ENCODE data around the gene ZMYM2.
"Not testable (repeated sequence)": the region's sequence is repeated elsewhere in the genome, so short reads cannot be mapped to it uniquely, and the experiment has no call there.

The ZMYM2 gene

GRCh38 chr13:19958155-19959111 lies at the start of gene ZMYM2:
ZMYM2 (plus strand) TSS chr13:19958727; CDS start chr13:19993073, 34,346 bp downstream.
- DNase-seq: peak; percentile 97

GRCh38 chr13:19910336-19911072 lies 48.0 kb upstream of the ZMYM2 start:
- no peak for DNase-seq

GRCh38 chr13:19927117-19927748 lies 31.3 kb upstream of the ZMYM2 start:
- no peak for DNase-seq

- no peak for DNase-seq
Observed at GRCh38 chr13:19940106-19940505, 18.4 kb upstream of the ZMYM2 start.

GRCh38 chr13:19950374-19950773 lies 8.2 kb upstream of the ZMYM2 start:
- DNase-seq: no peak

GRCh38 chr13:19952850-19953249 lies 5.7 kb upstream of the ZMYM2 start:
- no peak for DNase-seq

GRCh38 chr13:19955873-19956559 lies 2.5 kb upstream of the ZMYM2 start:
- no peak for DNase-seq

GRCh38 chr13:19957320-19958154 lies 990 bp upstream of the ZMYM2 start:
- DNase-seq: peak; percentile 86

- DNase-seq: peak; percentile 72
Observed at GRCh38 chr13:19959141-19959830, 759 bp downstream of the ZMYM2 start.

- peak; percentile 91 for DNase-seq
Observed at GRCh38 chr13:19959831-19960652, 1.5 kb downstream of the ZMYM2 start.

- DNase-seq: no peak
Observed at GRCh38 chr13:19960653-19960976, 2.1 kb downstream of the ZMYM2 start.

- DNase-seq: no peak
Observed at GRCh38 chr13:19961489-19961888, 3.0 kb downstream of the ZMYM2 start.

- DNase-seq: no peak
Observed at GRCh38 chr13:19961924-19962323, 3.4 kb downstream of the ZMYM2 start.

- no peak for DNase-seq
Observed at GRCh38 chr13:19962894-19963293, 4.4 kb downstream of the ZMYM2 start.

- DNase-seq: no peak
Observed at GRCh38 chr13:19967621-19968020, 9.1 kb downstream of the ZMYM2 start.

- DNase-seq: not testable (repeated sequence)
Observed at GRCh38 chr13:19974498-19975009, 16.0 kb downstream of the ZMYM2 start.

- DNase-seq: no peak
Observed at GRCh38 chr13:19978831-19979437, 20.4 kb downstream of the ZMYM2 start.

- DNase-seq: no peak
Observed at GRCh38 chr13:19981685-19982238, 23.2 kb downstream of the ZMYM2 start.

- DNase-seq: no peak
Observed at GRCh38 chr13:19982447-19983043, 24.0 kb downstream of the ZMYM2 start.

All from stimulated activated CD4-positive, alpha-beta T cell treated with anti-CD3 and anti-CD28 coated beads, Interleukin-4, amount 100 ng/mL, for 24 hours (primary cell).